Testis (tissue), 2 donors: ENCODE data around the gene SUZ12.

Source experiments
- POLR2A ChIP-seq: fragments of 450-650 bp; IDR thresholded peaks from one replicate; pipeline ENCODE4 v1.6.1; 2017; ENCODE audit warnings: antibody characterized with exemption, mild to moderate bottlenecking, moderate library complexity
- TF ChIP-seq, protein P1 (sequence below), 3 experiments: fragments of 450-650 bp in 2 of 3; fragments of 200-600 bp in 1 of 3; sonication (generic) in 1 of 3; IDR thresholded peaks; one replicate each; pipeline ENCODE4 v1.5.1; 2016 to 2019; ENCODE audit warnings: antibody characterized with exemption in 3 of 3, mild to moderate bottlenecking in 2 of 3, moderate library complexity in 1 of 3

DNA sequence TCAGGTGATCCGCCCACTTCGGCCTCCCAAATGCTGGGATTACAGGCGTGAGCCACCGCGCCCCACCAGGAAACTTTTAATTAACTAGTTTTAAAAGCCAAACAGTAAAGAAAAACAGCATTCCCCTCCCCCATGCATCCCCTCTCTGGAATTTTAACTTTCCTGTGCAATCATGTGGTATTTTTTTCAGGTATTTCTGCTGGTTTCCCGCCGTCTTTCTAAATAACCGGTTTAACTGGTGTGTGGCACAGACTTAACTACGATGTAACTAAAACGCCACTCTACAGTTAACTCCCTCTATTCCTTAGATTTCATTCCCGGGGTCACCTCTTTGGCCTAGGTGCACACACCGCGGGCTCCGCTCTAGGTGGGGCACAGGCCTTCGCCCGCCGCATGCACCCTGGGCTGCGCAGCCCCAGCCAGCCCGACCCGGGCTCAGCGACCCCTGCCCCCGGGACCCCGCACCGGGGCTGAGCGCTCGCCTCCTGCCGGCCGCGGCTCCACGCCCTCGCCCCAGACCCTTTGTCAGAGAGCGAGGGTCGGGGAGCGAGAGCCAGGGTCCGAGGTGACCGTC, 20.2 kb upstream of the SUZ12 start:
- TF ChIP-seq, protein P1, sequence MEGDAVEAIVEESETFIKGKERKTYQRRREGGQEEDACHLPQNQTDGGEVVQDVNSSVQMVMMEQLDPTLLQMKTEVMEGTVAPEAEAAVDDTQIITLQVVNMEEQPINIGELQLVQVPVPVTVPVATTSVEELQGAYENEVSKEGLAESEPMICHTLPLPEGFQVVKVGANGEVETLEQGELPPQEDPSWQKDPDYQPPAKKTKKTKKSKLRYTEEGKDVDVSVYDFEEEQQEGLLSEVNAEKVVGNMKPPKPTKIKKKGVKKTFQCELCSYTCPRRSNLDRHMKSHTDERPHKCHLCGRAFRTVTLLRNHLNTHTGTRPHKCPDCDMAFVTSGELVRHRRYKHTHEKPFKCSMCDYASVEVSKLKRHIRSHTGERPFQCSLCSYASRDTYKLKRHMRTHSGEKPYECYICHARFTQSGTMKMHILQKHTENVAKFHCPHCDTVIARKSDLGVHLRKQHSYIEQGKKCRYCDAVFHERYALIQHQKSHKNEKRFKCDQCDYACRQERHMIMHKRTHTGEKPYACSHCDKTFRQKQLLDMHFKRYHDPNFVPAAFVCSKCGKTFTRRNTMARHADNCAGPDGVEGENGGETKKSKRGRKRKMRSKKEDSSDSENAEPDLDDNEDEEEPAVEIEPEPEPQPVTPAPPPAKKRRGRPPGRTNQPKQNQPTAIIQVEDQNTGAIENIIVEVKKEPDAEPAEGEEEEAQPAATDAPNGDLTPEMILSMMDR (IDR thresholded peaks at IDR 0.05): no peak
- no peak for TF ChIP-seq POLR2A
